Ishikawa (cell line): Measurements from ENCODE around the gene TOMM40L.

Experiments used
- CEBPB ChIP-seq: IDR thresholded peaks from 2 replicates; pipeline ENCODE4 v1.6.1; 2012
- CREB1 ChIP-seq: IDR thresholded peaks from 2 replicates; pipeline ENCODE4 v1.6.1; 2012; ENCODE audit warnings: low read depth
- EGR1 ChIP-seq: IDR thresholded peaks from 2 replicates; pipeline ENCODE4 v1.6.1; 2012
- FOXM1 ChIP-seq: IDR thresholded peaks from 2 replicates; pipeline ENCODE4 v1.6.1; 2012; ENCODE audit warnings: low read depth, borderline replicate concordance
- RAD21 ChIP-seq: IDR thresholded peaks from 2 replicates; pipeline ENCODE4 v1.6.1; 2012; ENCODE audit warnings: low read depth
- TAF1 ChIP-seq: IDR thresholded peaks from 2 replicates; pipeline ENCODE4 v1.6.1; 2012; ENCODE audit warnings: low read depth, mild to moderate bottlenecking
- TEAD4 ChIP-seq: IDR thresholded peaks from 2 replicates; pipeline ENCODE4 v1.6.1; 2012
- YY1 ChIP-seq: IDR thresholded peaks from 2 replicates; pipeline ENCODE4 v1.6.1; 2012; ENCODE audit warnings: low read depth
- TF ChIP-seq, protein P1 (sequence below): IDR thresholded peaks from 2 replicates; pipeline ENCODE4 v1.6.1; 2012; ENCODE audit warnings: low read depth, mild to moderate bottlenecking
- TF ChIP-seq, protein P2 (sequence below): IDR thresholded peaks from 2 replicates; pipeline ENCODE4 v1.6.1; 2012

DNA sequence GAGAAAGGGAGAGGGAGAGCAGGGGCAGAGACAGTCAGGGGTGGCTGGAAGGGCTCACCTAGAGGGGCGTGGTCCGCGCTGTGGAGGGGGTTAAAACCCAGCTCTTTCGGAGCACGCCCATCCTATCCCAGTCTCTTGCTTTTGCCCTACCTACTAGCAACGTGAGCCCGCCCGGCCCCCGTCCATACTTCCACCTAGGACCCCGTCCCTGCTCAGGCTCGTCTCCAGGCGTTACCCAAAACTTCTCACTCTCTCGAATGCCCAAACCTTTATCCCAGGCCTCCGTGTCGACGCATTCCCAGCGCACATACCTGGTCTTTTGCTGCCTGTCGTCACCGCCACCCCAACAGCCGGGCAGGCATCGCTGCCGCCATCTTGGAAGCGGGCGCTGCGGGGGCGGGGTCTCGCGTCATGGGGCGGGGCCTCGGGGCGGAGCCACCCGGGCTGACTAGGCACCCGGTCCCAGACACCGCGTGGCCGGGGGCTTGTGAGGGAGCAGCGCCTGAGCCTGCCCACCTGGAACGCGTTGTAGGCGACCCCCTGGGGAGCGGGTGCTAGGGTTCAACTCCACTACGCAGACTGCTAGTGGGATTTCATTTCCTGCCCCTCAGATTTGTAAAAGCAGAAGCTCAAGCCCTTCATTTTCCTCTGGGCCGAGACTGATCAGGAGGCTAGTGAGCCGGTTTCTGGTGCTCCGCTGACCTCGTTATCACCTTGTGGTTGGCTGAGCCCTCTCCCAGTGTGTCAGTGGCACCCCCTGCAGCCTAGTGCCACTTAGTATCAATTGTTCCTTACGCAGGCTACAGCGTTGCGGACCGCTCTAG is 48.5 kb upstream of the TOMM40L start, which contains the start of gene B4GALT3:
- no peak for TF ChIP-seq FOXM1
- TF ChIP-seq CEBPB = no peak
- TF ChIP-seq, protein P1, sequence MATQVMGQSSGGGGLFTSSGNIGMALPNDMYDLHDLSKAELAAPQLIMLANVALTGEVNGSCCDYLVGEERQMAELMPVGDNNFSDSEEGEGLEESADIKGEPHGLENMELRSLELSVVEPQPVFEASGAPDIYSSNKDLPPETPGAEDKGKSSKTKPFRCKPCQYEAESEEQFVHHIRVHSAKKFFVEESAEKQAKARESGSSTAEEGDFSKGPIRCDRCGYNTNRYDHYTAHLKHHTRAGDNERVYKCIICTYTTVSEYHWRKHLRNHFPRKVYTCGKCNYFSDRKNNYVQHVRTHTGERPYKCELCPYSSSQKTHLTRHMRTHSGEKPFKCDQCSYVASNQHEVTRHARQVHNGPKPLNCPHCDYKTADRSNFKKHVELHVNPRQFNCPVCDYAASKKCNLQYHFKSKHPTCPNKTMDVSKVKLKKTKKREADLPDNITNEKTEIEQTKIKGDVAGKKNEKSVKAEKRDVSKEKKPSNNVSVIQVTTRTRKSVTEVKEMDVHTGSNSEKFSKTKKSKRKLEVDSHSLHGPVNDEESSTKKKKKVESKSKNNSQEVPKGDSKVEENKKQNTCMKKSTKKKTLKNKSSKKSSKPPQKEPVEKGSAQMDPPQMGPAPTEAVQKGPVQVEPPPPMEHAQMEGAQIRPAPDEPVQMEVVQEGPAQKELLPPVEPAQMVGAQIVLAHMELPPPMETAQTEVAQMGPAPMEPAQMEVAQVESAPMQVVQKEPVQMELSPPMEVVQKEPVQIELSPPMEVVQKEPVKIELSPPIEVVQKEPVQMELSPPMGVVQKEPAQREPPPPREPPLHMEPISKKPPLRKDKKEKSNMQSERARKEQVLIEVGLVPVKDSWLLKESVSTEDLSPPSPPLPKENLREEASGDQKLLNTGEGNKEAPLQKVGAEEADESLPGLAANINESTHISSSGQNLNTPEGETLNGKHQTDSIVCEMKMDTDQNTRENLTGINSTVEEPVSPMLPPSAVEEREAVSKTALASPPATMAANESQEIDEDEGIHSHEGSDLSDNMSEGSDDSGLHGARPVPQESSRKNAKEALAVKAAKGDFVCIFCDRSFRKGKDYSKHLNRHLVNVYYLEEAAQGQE = no peak
- TF ChIP-seq, protein P2, sequence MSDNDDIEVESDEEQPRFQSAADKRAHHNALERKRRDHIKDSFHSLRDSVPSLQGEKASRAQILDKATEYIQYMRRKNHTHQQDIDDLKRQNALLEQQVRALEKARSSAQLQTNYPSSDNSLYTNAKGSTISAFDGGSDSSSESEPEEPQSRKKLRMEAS = peak; percentile 94
- TF ChIP-seq EGR1 = peak; percentile 78
- no peak for TF ChIP-seq RAD21
- peak; percentile 99 for TF ChIP-seq YY1
- TF ChIP-seq CREB1 = peak; percentile 64
- peak; percentile 97 for TF ChIP-seq TAF1
- peak; percentile 36; the same call in 1 of the 2 replicates for TF ChIP-seq TEAD4
